GM18867 (cell line): ENCODE results near the gene BDP1.
"Not testable (repeated sequence)": the region's sequence is repeated elsewhere in the genome, so short reads cannot be mapped to it uniquely, and the experiment has no call there.

Source experiments
- ATAC-seq: cut with Tn5 transposase; IDR thresholded peaks from one replicate; pipeline ENCODE4 v1.9.1; 2021; ENCODE audit warnings: mild to moderate bottlenecking, moderate library complexity; ENCODE audit not compliant: unreplicated experiment

BDP1 gene

DNA sequence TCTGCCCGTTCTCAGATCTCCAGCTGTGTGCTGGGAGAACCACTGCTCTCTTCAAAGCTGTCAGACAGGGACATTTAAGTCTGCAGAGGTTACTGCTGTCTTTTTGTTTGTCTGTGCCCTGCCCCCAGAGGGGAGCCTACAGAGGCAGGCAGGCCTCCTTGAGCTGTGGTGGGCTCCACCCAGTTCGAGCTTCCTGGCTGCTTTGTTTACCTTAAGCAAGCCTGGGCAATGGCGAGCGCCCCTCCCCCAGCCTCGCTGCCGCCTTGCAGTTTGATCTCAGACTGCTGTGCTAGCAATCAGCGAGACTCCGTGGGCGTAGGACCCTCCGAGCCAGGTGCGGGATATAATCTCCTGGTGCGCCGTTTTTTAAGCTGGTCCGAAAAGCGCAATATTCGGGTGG lies 154.5 kb downstream of the BDP1 start:
- not testable (repeated sequence) for ATAC-seq

GRCh38 chr5:71615809-71616208 lies 160.4 kb downstream of the BDP1 start:
- no peak for ATAC-seq
